Osteoblast (primary cell): Measurements from ENCODE around the gene FPR3. TPM values are rescaled to one million over a fixed set of nuclear protein-coding genes. Genes with fewer than 3 reads are reported as not detected.

Experiments used
- DNase-seq: peaks from one replicate; pipeline ENCODE4 v3.0.0; 2011; ENCODE audit warnings: low spot score, mixed read lengths; ENCODE audit not compliant: insufficient read length; ENCODE audit errors: missing footprints
- H2AFZ ChIP-seq: 2 replicates; pipeline ENCODE4 v1.6.0; 2011; ENCODE audit warnings: mild to moderate bottlenecking, low read length
- H3K27ac ChIP-seq: 2 replicates; pipeline ENCODE4 v1.5.1; 2011; ENCODE audit warnings: mild to moderate bottlenecking, low read depth, low read length, moderate library complexity
- H3K27me3 ChIP-seq: 2 replicates; pipeline ENCODE4 v1.6.0; 2012; ENCODE audit warnings: mild to moderate bottlenecking, control low read depth, inconsistent platforms, low read length, moderate library complexity; ENCODE audit not compliant: insufficient read depth
- H3K36me3 ChIP-seq: 2 replicates; pipeline ENCODE4 v1.5.1; 2011; ENCODE audit warnings: mild to moderate bottlenecking, low read length, control low read depth, moderate library complexity; ENCODE audit not compliant: insufficient read depth
- H3K4me1 ChIP-seq: 2 replicates; pipeline ENCODE4 v1.5.1; 2011; ENCODE audit warnings: mild to moderate bottlenecking, low read length, control low read depth, moderate library complexity; ENCODE audit not compliant: insufficient read depth
- H3K4me2 ChIP-seq: 2 replicates; pipeline ENCODE4 v1.6.0; 2011; ENCODE audit warnings: mild to moderate bottlenecking, low read length; ENCODE audit not compliant: insufficient read depth
- H3K4me3 ChIP-seq: fragments of 200-600 bp; sonication (generic); 3 replicates; pipeline ENCODE4 v1.5.1; 2012; ENCODE audit warnings: mild to moderate bottlenecking, low read length, inconsistent platforms; ENCODE audit not compliant: insufficient read depth
- H3K79me2 ChIP-seq: 2 replicates; pipeline ENCODE4 v1.6.0; 2012; ENCODE audit warnings: mild to moderate bottlenecking, low read length, control low read depth, inconsistent platforms; ENCODE audit not compliant: insufficient read depth
- H3K9me3 ChIP-seq: 2 replicates; pipeline ENCODE4 v1.5.1; 2011; ENCODE audit warnings: low read depth, low read length, control low read depth
- H4K20me1 ChIP-seq: 2 replicates; pipeline ENCODE4 v1.6.0; 2012; ENCODE audit warnings: mild to moderate bottlenecking, low read length, control low read depth; ENCODE audit not compliant: insufficient read depth
- CTCF ChIP-seq: IDR thresholded peaks from 2 replicates; pipeline ENCODE4 v1.5.1; 2011; ENCODE audit warnings: mild to moderate bottlenecking, low read depth, low read length, moderate library complexity; ENCODE audit errors: extremely low read depth
- total RNA-seq: library from RNA; depleted of rRNA; stranded (reverse); fragments of >200 nt; gene quantifications from 2 replicates; pipeline ENCODE4 v1.2.3, GENCODE V29; 2012

Gene FPR3
- total RNA-seq, 1 donor = 1.1 TPM

- H3K36me3 ChIP-seq = no peaks in the 10 kb centered on the region
- TF ChIP-seq CTCF = no peak
- H4K20me1 ChIP-seq = no peaks in the 10 kb centered on the region
- peaks cover 10% of the 10 kb centered on the region for H3K4me1 ChIP-seq
- H3K4me3 ChIP-seq = no peak overlapping the region
- H3K27ac ChIP-seq = no peak overlapping the region
- H3K4me2 ChIP-seq = no peak overlapping the region
- H3K27me3 ChIP-seq = peaks cover 16% of the 10 kb centered on the region
- no peaks in the 10 kb centered on the region for H3K79me2 ChIP-seq
- no peaks in the 10 kb centered on the region for H3K9me3 ChIP-seq
- no peak overlapping the region for H2AFZ ChIP-seq
- DNase-seq = no peak
Observed at GRCh38 chr19:51779181-51779580, 15.8 kb upstream of the FPR3 start.

- Histone ChIP-seq H3K4me1 (peaks cover 15% of the 10 kb centered on the region), H3K36me3 (no peaks in the 10 kb centered on the region), H3K27ac (no peak overlapping the region), H3K4me3 (no peak overlapping the region), H3K9me3 (no peaks in the 10 kb centered on the region), H2AFZ (no peak overlapping the region), H3K27me3 (peaks cover 16% of the 10 kb centered on the region), H3K4me2 (no peak overlapping the region), H3K79me2 (no peaks in the 10 kb centered on the region), H4K20me1 (no peaks in the 10 kb centered on the region)
- no peak for TF ChIP-seq CTCF
- no peak for DNase-seq
Observed at GRCh38 chr19:51779703-51780102, 15.3 kb upstream of the FPR3 start.

- Histone ChIP-seq H2AFZ (no peak overlapping the region), H3K79me2 (no peaks in the 10 kb centered on the region), H3K9me3 (no peaks in the 10 kb centered on the region), H3K4me2 (no peak overlapping the region), H3K27ac (no peak overlapping the region), H3K4me1 (peaks cover 21% of the 10 kb centered on the region), H4K20me1 (no peaks in the 10 kb centered on the region), H3K27me3 (peaks cover 16% of the 10 kb centered on the region), H3K36me3 (no peaks in the 10 kb centered on the region), H3K4me3 (no peak overlapping the region)
- no peak for TF ChIP-seq CTCF
- DNase-seq = no peak
Observed at GRCh38 chr19:51780270-51780669, 14.7 kb upstream of the FPR3 start.

- H3K27ac ChIP-seq = no peak overlapping the region
- peaks cover 16% of the 10 kb centered on the region for H3K27me3 ChIP-seq
- H2AFZ ChIP-seq = no peak overlapping the region
- TF ChIP-seq CTCF = no peak
- H3K36me3 ChIP-seq = no peaks in the 10 kb centered on the region
- H3K9me3 ChIP-seq = no peaks in the 10 kb centered on the region
- H3K4me2 ChIP-seq = no peak overlapping the region
- no peaks in the 10 kb centered on the region for H3K79me2 ChIP-seq
- H3K4me3 ChIP-seq = no peak overlapping the region
- H4K20me1 ChIP-seq = no peaks in the 10 kb centered on the region
- peaks cover 23% of the 10 kb centered on the region for H3K4me1 ChIP-seq
- no peak for DNase-seq
Observed at GRCh38 chr19:51781999-51782398, 13.0 kb upstream of the FPR3 start.
